ENCODE results near the gene WHAMM.
"Not testable (repeated sequence)": the region's sequence is repeated elsewhere in the genome, so short reads cannot be mapped to it uniquely, and the experiment has no call there.

Gene WHAMM

DNA sequence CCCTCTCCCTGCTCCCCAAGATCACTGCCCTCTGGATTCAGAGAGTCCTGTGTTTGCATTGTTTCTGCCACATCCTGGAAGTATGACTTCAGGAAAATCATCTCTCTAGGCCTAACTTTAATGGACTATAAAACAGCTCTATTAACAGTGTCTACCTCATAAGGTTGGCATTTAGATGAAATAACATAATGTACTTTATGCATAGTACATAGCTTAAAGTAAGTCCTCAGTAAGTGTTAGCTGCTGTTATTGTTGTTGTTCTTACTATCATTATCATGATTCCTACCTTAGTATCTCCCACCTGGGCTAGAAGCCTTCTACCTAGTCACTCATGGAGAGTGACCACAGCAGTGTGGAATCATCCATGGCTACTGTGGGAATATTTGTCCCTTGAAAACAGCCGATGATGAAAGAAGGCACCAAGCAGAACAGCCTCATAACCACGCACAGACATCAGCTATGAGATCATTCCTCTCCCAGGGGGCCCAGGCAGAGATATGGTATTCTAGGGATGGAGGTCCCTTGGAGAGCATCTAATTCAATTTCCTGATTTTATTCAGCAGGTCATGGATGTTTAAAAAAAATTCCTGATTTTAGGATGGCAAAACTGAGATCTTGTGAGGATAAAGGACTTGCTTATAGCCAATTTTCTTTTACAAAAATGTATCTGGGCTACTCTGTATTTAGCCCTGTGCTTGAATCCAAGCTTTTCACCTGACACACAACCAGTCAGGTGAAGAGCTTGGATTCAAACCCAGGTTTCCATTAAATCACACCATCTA is 5.4 kb upstream of the WHAMM start:
- no peak for DNase-seq

DNA sequence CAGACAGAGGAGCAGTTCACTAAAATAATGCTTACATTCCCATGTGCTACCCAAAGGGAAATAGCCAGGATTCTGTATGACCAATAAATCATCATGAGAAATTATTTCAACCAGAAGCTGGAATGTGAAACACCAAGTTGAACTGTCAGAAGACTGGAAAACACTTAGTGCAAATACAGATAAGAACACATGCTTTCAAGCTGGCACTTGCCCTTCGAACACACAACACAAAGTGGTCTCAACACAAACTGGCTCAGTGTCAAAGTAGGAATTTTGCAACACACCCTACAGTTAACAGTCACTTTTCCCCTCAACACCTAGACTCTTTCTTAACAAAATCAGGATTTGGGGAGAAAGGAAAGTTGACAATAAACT is 4.9 kb upstream of the WHAMM start:
- DNase-seq: no peak

- DNase-seq: no peak
These were observed 3.4 kb upstream of the WHAMM start, which contains the start of gene FSD2 for GRCh38 chr15:82805994-82806406. FSD2 (minus strand) TSS chr15:82806069; CDS start chr15:82787390, 18,679 bp downstream.

DNA sequence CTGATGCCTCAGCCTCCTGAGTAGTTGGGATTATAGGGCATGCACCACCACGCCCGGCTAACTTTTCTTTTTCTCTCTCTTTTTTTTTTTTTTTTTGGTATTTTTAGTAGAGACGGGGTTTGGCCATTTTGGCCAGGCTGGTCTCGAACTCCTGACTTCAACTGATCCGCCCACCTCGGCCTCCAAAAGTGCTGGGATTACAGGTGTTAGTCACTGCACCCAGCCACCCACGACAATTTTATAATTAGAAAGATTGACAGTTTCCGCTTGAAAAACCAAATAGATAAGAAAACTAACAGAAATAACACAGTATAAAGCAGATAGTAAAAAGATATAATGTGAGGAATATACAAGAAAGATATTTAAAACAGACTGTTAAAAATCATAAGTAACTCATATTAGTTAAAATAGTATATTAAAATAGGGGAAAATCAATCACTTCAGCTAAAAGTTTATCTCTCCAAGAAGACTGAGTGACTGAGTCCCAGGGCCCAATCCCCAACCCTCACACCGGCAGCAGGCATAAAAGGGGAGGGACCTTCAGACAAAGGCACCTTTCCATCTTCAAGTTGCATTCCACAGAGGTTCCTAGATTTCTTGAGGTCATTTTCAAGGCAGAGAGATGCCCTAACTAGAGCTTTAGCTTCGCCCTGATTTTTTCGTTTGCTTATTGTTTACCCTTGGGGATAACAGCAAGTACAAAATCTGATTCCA is 1.4 kb upstream of the WHAMM start:
- DNase-seq: no peak

GRCh38 chr15:82808634-82809041 is 790 bp upstream of the WHAMM start:
- no peak for DNase-seq

GRCh38 chr15:82810061-82810889 is 847 bp downstream of the WHAMM start:
- DNase-seq: no peak

DNA sequence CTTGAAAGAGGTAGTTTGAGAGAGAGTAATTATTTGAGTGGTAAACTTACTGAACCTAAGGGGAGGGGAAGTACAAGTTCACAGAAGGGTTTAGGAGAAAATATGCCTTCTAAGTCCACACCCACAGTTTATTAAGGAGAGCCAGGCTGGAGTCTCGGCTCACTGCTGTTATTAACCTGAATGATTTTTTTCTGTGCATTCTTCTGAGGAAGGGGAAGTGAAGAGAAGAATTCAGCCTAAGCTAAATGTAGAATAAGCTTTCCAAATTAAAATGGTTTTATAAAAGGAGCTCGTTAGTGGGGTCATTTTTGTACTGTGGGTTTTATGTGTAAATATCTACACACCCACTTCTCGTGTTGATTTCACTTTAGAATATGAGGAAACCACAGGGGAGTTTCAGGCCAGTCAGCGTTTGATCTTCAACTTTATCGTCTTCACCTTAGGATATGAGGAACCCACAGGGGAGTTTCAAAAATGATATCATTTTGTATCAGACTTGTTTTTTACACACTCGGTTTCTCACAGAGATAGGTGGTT is 1.5 kb downstream of the WHAMM start:
- no peak for DNase-seq

- no peak for DNase-seq
These were observed 3.6 kb downstream of the WHAMM start for GRCh38 chr15:82812994-82813393.

GRCh38 chr15:82820128-82820527 is 10.7 kb downstream of the WHAMM start:
- no peak for DNase-seq

DNA sequence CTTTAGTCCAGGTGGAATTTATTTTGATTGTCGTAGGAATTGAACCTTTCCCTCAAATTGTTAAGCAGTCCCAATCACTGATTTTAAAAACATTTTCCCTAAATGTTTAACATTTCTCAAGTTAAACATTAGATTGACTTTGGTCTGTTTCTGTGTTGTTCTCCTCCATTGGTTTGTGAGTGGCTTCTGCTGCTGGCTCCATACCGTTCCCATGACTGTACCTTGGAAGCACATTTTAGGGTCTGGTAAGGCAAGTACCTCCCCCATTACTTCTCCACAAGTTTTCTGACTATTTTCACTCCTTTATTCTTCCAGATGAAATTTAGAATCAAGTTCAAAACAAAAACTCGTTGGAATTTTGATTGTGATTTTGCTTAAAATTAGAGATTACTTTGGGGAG is 12.0 kb downstream of the WHAMM start:
- DNase-seq: not testable (repeated sequence)

DNA sequence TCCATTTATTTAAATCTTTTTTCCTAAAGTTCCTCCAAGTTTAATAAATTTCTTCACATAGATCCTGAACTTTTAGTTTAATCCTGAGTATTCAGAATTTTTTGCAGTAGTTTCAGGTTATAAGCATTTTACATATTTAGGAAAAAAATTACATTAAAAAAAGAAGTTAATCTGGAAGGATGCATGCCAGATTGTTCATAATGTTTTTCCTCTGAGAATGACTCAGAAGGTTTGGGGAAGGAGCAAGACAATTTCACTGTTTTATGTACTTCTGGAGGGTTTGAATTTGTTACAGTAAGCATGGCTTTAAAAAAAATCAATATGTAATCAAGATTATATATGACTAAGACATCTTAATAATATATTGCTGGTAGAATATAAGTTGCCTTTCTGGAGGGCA is 12.4 kb downstream of the WHAMM start:
- not testable (repeated sequence) for DNase-seq

GRCh38 chr15:82823049-82823448 is 13.6 kb downstream of the WHAMM start:
- no peak for DNase-seq

DNA sequence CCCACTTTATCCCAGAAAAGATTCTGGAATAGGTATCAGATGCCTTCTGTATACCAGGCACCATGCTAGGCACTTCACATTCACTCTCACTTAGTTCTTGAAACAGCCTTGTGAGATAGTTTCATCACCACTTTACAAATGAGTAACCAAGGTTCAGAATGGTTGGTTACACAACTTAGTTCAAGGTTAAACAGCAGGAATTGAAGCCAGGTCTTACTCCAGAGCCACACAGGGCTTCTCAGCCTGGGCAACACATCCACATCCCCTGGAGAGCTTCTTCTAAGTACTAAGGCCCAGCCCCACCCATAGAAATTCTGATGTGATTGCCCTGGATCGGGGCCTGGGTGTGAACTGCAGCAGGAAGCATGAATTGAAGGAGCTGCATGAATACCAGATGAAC is 18.6 kb downstream of the WHAMM start:
- DNase-seq: no peak

DNA sequence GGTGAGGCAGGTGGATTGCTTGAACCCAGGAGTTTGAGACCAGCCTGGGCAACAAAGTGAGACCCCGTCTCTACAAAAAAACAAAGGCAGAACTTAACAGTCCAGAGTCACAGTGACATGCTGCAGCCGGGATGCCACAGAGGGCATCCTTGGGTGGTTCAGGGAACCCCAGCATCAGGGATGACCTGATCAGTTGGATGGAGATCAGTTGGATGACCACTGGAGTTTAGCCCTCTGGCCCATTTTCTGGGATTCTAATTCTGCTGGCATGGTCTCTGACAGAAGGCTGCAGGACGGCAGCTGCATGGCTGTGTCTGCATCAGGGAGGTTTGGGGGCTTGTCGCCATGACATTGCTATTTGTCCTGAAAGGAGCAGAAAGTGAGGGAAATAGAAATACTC is 19.8 kb downstream of the WHAMM start:
- no peak for DNase-seq

DNA sequence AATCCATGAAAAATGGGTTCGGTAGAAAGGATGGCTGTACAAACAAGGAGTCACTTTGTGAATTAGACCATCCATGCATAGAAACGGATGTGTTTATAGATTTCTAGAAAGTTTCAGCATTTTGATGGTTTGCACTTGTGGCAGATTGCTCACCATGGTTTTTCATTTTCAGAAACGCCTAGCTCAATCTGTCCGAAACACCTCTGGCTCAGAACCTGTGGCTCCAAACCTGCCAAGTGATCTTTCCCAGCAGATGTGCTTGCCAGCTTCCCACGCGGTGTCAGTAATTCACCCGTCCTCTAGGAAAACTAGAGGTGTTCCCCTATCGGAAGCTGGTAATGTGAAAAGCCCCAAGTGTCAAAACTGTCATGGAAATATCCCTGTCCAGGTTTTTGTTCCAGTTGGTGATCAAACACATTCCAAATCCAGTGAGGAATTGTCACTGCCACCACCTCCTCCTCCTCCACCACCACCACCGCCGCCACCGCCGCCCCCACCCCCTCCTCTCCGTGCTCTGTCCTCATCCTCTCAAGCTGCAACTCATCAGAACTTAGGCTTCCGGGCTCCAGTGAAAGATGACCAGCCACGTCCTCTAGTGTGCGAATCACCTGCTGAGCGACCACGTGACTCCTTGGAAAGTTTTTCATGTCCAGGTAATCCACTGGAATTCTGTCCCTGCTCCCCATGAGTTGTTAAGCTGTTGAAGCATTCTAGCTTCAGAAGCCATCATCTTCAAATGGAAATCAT is 21.2 kb downstream of the WHAMM start:
- DNase-seq: no peak

GRCh38 chr15:82831894-82832600 is 22.6 kb downstream of the WHAMM start:
- DNase-seq: no peak

DNA sequence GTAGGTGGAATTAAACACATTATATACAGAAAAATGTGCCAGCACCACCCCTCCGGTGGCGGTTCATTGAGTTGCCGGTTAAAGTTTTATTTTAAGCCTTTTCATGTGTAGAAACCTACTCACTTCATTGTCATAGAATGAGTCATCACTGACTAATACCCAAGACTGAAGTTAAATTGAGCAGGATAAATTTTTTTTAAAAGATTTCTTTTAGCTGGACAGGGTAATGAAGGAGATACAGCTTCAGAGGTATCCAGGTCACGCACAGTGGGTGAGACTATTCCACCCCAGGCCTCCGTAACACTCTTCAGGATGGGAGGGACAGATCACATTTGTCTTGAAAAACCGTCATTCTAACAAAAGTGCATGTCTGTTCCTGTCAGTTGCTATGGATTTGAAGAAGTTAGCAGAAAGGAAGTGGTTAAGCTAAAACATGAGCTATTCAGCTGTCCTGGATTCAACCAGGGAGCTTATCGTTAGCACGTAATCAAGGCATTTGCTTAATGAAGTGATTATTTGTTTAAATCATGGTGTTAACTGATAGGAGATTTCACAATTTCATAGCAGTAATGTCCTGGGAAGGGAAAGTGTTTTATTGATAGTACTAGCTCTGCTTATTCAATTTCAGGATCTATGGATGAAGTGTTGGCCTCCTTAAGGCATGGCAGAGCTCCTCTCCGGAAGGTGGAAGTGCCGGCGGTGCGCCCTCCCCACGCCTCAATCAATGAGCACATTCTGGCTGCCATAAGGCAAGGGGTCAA is 23.4 kb downstream of the WHAMM start:
- no peak for DNase-seq

DNA sequence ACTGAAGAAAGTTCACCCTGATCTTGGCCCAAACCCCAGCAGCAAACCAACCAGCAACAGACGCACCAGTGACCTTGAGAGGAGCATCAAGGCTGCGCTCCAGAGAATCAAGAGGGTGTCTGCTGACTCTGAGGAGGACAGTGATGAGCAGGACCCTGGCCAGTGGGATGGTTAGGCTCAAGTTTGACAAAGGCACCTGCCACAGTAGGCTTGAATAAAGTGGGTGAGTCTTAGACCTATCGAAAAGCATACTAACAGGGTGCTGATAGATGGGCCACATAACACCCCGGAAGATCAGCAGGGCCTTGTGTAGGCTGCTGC is 23.9 kb downstream of the WHAMM start:
- no peak for DNase-seq

DNA sequence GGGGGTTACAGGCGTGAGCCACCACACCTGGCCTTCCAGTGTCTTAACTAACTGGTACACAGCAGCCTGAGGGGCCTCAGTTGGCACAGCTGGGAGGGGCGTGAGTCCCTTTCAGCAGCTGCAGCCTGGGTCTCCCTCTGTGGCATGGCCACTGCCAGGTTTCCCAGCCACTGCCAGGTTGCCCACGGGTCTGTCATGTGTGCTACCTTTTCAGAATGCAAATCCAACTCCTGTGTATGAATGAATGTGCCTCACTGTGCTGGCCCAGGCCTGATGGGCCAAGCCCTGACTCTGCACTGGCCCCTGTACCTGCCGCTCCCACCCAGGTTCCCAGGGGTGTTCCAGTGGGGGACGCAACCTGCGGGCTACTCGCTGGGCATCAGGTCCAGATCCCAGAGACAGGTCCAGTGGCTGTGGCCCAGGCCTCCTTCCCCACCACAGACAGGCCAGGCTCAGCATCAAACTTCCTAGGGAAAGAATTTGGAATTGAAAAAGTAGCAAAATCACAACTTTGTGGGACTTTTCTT is 26.0 kb downstream of the WHAMM start:
- no peak for DNase-seq

DNA sequence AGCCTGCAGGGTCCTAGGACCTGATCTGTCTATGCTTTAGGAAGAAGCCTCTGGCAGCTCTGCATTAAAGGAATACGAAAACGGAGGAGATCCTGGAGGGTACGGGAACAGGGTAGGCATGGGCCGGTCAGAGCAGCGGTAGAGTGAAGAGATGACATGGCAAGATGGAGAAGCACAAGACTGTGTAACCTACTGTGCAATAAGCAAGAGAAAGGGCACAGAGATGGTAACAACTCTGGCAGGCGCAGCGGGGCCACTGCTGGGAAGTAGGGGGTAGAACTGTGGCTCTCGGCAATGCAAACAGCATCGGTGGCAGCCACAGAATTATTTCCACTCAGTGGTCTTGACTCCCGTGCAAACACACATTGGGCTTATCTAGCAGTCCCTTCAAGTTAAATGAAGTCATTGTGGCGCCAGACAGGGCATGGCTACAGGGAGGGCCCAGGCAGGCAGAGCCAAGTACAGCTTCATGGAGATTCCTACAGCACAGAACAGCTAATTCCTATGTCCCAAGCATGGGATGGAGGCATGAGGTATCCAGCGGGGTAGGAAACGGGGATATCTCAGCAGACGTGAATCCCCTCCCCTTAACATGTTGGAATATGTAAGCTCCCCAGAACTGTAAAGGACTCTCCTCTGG is 28.8 kb downstream of the WHAMM start:
- DNase-seq: no peak

Measured in NCI-H446 treated with DMSO at 0.1 percent for 48 hours (cell line).